ENCODE measurements around the gene RAD50.

Gene RAD50

DNA sequence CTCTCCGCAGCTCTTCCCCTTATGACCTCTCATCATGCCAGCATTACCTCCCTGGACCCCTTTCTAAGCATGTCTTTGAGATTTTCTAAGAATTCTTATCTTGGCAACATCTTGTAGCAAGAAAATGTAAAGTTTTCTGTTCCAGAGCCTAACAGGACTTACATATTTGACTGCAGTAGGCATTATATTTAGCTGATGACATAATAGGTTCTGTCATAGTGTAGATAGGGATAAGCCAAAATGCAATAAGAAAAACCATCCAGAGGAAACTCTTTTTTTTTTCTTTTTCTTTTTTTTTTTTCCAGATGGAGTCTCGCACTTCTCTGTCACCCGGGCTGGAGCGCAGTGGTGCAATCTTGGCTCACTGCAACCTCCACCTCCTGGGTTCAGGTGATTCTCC is 80.5 kb downstream of the RAD50 start:
- no peak for DNase-seq

DNA sequence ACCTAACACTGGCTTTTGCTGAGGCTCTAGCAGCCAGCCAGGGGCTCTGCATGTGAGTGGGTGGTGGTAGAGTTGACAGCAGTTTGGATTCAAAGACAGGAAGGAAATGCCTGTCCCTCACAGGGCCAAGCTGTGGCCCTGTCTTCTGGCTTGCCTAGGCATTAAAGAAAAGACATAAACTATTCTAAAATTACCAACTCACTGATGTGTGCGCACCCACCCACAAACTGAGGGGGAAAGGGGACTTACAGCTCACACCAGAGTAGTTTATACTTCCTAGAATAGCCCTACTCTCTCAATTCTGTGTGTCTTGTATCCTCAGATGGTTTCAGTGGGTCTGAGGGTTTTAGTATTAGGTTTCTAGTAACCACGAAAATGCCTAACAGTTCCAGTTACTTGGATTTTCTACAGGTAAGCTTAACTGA is 82.9 kb downstream of the RAD50 start:
- no peak for DNase-seq

DNA sequence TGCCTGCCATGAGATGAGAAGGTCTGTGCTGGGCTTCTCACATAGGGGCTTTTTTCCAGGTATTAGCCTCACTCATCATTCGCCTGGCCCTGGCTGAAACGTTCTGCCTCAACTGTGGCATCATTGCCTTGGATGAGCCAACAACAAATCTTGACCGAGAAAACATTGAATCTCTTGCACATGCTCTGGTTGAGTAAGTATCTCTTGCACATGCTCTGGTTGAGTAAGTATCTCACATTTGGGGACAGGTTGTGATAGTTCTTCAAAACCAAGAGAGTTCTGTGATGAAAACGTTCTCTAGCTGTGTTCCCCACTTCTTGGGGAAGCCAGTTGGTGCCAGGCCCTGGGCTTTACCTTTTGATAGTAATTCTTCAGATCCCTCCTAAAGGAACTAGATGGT is 83.8 kb downstream of the RAD50 start:
- DNase-seq, result no peak

DNA sequence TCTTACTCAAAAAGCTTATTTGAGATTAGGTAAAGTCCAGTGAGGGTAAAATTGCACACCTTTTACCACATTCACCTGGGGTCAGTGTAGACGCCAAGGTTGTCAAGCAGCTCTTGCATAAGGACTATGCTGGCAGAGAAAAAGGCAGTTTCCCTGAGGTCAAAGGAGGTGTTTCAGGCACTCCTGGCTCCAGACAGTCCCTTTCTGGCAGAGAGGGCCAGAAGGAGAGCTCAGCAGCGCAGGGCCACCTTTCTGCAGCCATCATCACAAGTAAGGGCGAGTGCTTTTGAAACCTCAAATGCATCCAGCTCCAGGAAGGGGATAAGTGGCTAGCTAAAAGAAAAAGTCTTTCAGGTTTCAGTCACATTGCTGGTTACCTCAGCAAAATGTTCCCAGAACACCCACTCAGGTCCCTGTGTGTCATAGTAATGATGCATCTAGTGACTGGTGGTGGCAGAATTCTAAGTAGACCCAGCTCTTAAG is 84.5 kb downstream of the RAD50 start:
- no peak for DNase-seq

DNA sequence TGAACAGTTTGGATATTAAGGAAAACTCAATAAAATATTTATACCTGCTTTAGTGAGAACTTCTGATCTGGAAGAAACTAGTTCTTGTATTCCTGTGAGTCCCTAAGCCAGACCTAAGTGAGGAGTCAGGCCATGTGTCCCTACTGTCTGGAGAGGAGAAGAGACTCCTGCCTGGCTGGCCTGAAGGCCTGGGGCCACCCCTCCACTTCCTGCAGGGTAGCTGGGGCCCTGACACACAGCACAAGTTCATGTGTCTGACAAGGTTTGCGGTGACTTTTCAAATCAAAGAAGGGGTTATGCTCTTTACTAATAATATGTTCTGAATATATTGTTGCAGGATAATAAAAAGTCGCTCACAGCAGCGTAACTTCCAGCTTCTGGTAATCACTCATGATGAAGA is 85.1 kb downstream of the RAD50 start:
- no peak for DNase-seq

DNA sequence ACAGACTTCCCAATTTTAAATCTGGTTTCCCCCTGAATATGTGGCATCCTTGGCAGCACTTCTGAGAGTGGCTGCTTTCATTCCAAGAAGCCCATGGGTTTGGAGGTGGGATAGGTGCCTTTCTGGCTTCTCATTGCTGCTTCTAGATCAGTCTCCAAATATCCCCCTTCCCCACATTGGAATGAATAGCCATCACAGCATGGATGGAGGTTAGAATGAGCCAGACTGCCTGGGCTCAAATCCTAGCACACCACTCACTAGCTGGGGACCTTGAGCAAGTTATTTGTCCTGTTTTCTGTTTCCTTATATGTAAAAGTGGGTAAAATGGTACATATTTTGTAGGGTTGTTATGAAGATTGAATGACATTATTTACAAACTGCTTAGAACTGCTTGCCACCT is 87.4 kb downstream of the RAD50 start:
- DNase-seq, result no peak

DNA sequence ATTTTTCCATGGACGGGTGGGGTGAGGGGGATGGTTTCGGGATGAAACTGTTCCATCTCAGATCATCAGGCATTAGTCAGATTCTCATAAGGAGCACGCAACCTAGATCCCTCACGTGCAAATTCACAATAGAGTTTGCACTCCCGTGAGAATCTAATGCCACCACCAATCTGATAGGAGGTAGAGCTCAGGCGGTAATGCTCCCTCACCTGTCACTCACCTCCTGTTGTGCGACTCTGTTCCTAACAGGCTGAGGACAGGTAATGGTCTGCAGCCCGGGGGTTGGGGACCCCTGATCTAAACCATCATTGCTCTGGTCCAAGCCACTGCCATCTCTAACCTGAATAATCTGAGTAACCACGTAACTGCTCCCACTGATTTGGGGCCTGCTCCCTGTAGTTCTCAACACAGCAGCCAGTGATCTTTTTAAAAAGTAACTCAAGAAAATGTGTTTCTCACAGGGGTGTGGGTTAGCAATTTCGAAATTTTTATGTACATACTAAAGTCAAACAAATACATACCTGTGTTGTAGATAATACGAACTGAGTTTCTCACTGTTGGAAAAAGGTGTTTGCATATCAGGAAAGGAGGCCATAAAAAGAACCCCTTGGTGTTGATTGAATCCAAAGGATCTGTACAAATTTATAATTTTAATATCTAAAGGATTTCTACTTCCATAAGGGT is 89.9 kb downstream of the RAD50 start:
- no peak for DNase-seq

DNA sequence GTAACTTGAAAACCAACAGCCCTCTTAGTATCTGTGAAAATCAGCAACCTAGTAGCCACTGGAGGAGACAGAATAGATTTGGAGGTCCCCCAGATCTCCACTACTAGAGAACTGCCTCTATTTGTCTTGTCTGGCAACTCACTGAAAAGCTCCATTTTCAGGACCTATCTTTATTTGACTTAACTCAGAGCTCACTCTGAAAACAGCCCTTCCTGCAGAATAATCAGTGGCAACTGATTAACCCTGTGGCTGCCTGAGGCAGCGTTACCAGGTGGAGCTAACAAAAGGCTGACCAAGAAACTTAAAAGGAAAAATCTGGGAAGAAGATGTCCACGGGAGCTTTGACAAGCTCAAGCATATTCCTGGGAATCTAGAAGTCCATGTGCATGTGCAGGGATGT is 90.7 kb downstream of the RAD50 start:
- no peak for DNase-seq

DNA sequence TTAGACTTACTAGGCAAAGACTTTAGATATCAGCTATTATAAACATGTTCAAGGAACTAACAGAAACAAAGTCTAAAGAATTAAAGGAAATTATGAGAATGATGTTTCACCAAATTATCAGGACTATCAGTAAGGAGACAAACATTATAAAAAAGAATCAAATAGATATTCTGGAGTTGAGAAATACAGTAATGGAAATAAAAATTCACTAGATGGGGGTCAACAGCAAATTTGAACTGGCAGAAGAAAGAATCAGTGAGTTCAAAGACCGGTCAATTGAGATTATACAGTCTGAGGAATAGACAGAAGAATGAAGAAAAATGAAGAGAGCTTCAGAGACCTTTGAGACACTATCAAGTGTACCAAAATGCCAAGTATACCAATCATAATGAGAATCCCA is 91.6 kb downstream of the RAD50 start:
- DNase-seq, result no peak

DNA sequence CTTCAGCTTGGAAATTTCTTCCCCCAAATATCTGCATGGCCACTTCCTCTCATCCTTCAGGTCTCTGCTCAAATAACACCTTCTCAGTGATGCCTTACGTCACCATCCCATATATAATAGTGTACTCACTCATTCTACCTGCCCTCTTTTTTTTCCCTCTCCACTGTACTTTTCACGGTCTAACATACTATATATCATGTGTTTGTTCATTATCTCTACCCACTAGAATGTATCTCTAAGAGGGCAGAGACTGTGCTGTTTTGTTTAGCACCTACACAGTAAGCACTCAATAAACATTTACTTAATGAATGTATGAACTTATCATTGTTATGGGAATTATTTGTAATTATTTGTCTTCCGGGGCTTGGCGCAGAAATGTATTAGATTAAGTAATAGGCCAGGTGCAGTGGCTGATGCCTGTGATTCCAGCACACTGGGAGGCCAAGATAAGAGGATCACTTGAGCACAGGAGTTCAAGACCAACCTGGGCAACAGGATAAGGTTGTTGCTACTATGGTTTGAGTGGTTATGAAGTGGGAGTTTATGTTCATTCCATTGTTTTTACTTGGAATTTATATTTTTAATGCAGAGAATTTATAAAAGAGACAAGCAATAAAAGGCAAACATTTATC is 95.2 kb downstream of the RAD50 start:
- DNase-seq, result no peak

DNA sequence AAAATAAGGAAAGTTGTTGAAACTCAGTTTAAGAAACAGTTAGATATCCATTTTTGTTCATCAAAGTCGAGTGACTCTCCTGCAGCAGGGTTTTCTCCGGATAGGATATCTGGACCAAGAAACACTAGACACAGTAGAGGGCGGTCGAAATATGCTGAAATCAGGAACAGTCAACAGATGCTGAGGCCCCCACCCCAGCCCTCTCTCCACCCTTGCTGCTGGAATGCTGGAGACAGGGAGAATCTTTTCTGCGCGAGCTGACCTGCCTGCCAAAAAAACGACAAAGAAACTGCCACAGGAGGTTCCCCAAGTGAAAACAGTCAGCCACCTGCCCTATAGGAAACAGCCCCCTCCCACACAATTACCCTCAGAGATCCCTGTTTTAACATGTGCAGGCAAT is 96.9 kb downstream of the RAD50 start:
- no peak for DNase-seq

DNA sequence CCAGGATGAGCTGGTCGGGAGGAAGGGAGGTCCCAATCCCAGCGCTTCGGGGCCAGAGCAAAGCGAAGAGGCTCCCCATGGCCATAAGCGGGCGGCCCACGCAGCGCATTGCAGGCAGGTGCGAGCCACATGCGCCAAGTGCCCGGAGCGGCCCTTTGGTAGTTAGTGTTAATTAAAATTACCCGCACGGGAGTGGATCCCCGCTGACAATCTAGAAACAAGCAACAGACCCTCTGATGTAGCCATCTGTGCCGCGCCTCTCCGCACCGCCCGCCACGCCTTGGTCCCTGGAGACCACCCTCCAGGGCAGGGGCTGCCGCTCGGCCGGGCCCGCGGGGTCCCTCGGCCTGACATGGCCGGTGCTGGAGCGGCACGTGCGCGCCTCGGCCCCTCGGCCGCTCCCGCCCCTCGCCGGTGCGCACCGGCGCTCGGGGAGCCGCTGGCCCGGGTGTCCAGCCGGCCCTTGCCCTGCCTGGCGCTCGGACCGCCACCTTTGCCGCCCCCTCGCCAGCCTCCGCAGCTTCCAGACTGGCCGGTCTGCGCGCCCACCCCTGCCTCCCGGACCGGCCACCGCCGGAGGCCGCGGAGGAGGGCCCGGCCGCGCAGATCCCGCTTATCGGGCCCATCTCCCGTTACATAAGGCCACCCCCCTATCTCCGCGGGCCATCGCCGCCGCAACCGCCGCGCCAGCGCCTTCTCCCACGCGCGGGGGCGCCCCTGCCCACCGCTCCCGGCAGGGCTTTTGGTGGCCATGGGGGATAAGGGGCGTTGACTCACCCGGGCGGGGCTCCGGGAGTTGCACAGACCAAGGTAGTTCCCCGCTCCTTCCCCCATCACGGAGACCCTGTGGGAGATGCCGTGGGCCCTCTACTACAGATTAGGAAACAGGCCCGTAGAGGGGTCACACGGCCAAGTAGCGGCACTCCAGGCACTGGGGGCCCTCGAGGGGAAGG is 99.3 kb downstream of the RAD50 start:
- DNase-seq, result no peak

DNA sequence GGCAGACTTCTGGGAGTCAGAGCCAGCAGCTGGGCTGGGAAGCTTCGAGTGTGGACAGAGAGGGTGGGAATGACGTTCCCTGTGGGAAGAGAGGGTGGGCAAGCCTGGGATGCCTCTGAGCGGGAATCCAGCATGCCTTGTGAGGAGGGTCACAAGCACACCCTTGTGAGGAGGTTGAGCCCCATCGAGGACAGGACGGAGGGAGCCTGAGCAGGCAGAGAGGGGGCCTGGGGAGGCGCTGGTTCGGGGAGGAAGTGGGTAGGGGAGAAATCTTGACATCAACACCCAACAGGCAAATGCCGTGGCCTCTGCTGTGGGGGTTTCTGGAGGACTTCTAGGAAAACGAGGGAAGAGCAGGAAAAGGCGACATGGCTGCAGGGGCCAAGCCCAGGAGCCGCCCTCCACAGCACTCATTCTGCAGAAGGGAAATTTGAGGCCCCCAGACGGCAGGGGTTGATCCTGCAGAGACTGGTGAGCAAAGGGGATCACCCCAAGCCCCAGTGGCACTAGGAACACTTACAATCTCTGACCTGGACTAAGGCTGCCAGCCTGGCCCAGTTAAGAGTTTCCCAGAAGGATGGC is 100.1 kb downstream of the RAD50 start:
- no peak for DNase-seq

DNA sequence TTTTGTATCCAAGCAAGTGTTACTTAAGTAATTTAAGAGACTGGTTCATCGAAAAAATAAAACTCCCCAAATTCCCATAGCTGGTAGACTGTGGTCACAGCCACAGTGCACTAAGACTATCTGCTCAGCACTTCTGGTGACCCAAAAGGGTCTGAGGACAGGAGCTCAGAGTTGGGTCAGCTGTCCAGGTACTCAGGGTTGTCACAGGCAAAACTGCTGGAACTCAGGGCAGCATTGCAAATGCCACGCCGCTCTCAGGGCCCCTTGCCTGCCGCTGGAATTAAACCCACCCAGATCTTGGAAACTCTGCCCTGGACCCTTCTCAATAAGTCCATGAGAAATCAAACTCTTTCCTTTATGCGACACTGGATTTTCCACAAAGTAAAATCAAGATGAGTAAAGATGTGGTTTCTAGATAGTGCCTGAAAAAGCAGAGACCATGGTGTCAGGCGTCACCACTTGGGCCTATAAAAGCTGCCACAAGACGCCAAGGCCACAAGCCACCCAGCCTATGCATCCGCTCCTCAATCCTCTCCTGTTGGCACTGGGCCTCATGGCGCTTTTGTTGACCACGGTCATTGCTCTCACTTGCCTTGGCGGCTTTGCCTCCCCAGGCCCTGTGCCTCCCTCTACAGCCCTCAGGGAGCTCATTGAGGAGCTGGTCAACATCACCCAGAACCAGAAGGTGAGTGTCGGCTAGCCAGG is 101.1 kb downstream of the RAD50 start, which contains the start of gene IL13:
TSS of gene IL13 (plus strand) at position 498 of the 705 bp plus-strand sequence. CDS start at position 512, 14 bp downstream.
- no peak for DNase-seq

DNA sequence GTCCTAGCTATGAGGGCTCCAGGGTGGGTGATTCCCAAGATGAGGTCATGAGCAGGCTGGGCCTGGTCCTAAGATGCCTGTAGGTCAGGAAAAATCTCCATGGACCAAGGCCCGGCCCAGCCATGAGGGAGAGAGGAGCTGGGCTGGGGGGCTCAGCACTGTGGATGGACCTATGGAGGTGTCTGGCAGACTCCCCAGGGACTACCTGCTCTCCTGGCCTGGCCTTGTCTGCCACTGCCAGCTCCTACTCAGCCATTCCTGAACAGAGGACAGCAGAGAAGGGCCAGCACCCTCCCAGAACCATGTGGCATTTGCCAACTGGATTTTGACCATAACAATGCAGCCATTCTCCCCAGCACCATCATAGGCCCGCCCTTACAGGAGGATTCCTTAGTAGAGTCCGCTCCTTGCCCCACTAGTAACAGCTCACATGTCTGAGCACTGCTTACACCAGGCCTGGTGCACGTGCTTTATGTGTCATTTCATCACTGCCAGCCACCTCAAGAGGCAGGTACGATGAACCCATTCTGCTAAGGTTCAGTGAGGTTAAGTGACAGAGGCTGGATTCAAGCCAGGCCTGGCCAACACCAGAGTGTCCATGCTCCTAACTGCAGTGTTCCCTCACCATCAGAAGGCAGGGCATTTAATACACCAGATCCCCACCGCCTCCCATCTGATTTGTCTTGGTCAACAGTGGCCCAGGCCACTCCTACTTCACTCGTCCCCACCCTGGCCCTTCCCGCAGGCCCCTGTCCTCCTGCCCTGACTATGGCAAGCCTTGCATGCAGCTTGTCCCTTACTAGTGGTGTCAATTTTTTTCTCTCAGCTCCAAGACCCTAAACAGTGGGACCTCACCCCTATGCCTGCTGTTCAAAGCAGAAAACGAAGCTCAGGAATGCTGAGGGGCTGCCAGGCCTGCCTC is 101.9 kb downstream of the RAD50 start:
- no peak for DNase-seq

DNA sequence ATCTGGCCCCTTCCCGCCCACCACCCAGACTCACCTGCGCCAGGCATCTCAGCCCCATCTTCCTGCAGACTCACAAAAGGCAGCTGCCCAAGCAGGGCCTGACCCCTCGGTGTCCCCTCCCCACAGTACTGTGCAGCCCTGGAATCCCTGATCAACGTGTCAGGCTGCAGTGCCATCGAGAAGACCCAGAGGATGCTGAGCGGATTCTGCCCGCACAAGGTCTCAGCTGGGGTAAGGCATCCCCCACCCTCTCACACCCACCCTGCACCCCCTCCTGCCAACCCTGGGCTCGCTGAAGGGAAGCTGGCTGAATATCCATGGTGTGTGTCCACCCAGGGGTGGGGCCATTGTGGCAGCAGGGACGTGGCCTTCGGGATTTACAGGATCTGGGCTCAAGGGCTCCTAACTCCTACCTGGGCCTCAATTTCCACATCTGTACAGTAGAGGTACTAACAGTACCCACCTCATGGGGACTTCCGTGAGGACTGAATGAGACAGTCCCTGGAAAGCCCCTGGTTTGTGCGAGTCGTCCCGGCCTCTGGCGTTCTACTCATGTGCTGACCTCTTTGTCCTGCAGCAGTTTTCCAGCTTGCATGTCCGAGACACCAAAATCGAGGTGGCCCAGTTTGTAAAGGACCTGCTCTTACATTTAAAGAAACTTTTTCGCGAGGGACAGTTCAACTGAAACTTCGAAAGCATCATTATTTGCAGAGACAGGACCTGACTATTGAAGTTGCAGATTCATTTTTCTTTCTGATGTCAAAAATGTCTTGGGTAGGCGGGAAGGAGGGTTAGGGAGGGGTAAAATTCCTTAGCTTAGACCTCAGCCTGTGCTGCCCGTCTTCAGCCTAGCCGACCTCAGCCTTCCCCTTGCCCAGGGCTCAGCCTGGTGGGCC is 103.1 kb downstream of the RAD50 start:
- DNase-seq, result no peak

DNA sequence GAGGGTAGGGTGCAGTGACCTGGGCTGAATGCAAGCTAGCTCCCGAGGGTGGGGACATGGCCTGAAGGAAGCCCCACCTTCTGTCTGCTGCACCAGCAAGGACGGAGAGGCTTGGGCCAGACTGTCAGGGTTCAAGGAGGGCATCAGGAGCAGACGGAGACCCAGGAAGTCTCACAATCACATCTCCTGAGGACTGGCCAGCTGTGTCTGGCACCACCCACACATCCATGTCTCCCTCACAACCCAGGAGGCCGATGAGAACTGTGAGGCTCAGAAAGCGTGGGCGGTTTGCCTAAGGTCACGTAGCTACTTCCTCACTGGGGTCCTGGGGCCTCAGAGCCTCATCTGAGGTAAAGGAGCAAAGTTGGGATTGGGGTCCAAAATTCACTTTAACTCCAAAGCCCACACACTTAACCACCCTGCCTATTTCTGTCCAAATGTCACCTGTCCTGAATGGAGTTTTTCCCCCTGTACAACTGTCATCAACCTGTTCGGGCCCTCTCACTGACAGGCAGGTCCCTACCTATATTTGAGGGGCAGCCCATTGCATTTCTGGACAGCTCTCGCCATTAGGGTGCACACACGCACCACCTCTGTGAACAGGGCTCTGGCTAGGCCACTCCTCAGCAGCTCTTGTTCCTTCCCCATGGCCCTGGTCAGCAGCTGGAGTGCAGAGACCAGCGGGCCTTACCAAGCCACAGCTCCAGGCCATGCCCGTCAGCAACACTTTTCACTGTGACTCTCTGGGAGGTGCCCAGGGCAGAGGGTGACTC is 104.6 kb downstream of the RAD50 start:
- DNase-seq, result no peak

DNA sequence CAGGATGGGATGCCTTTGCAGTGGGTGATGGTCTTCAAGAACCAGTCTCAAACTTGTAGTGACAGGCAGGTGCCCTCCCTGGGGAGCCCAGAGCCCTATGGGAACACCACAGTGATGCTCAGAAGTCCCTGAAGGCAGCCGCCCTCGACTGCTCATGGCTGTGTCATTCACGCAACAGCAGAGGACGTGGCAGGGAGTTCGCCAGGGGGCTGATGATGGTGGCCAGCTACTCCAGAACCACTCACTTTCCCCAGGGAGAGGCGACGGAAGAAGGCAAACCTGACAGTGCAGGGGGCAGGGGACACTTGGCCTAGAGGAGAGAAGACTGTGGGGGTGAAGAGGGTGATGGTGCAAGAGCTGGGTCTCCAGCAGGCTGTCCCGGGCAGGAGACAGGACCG is 105.2 kb downstream of the RAD50 start:
- no peak for DNase-seq
